Panc1 (cell line): ENCODE measurements around the gene EIF1. TPM values are rescaled to one million over a fixed set of nuclear protein-coding genes. Genes with fewer than 3 reads are reported as not detected.

Experiments used
- ATAC-seq: fragments of 200-7000 bp; cut with Tn5 transposase; 2 replicates; pipeline ENCODE4 v1.9.1; 2020; ENCODE audit warnings: mild to moderate bottlenecking, moderate library complexity
- BruUV-seq: library from RNA; stranded (reverse); fragments of 400-500 nt; replicated peaks from 2 replicates; lab custom pipeline; 2021; lab: Mats Ljungman, UMichigan
- CTCF ChIA-PET: fragments of 300-600 bp; sonication (Branson Sonifier 250); formaldehyde crosslinking; loops from one replicate; lab custom pipeline; 2022; ENCODE audit warnings: antibody characterized with exemption; lab: Charles Lee
- POLR2A ChIA-PET: fragments of 300-600 bp; sonication (Branson Sonifier 250); formaldehyde crosslinking; loops from one replicate; lab custom pipeline; 2022; ENCODE audit warnings: antibody characterized with exemption; lab: Charles Lee
- DNase-seq: peaks from one replicate; pipeline ENCODE4 v3.0.0-alpha.2; 2010; ENCODE audit warnings: low read depth, low spot score
- H3K27ac ChIP-seq: 2 replicates; pipeline ENCODE4 v1.5.1; 2011; ENCODE audit warnings: mild to moderate bottlenecking, low read length, inconsistent platforms
- H3K27me3 ChIP-seq: fragments of 200-500 bp; sonication (Bioruptor generic); 2 replicates; pipeline ENCODE4 v1.6.0; 2014; ENCODE audit warnings: low read length, inconsistent platforms; ENCODE audit not compliant: control insufficient read depth, insufficient read depth
- H3K36me3 ChIP-seq: fragments of 200-500 bp; sonication (Bioruptor generic); 2 replicates; pipeline ENCODE4 v1.5.1; 2014; ENCODE audit warnings: inconsistent platforms, mild to moderate bottlenecking, low read length, moderate library complexity; ENCODE audit not compliant: control insufficient read depth, insufficient read depth
- H3K4me1 ChIP-seq: 2 replicates; pipeline ENCODE4 v1.5.1; 2011; ENCODE audit warnings: inconsistent platforms, mild to moderate bottlenecking, low read length, moderate library complexity; ENCODE audit not compliant: control insufficient read depth, insufficient read depth
- H3K4me3 ChIP-seq, 2 experiments: 2 replicates each; pipeline ENCODE4 v1.5.1; 2011 to 2012; ENCODE audit warnings: low read depth in 2 of 2, low read length in 2 of 2, mild to moderate bottlenecking in 2 of 2, inconsistent platforms in 1 of 2, moderate library complexity in 1 of 2
- H3K9me3 ChIP-seq: fragments of 200-500 bp; sonication (Bioruptor generic); 2 replicates; pipeline ENCODE4 v1.5.1; 2014; ENCODE audit warnings: low read depth, mild to moderate bottlenecking, inconsistent platforms, low read length, moderate library complexity; ENCODE audit not compliant: control insufficient read depth, insufficient read depth
- POLR2AphosphoS5 ChIP-seq: IDR thresholded peaks from 2 replicates; pipeline ENCODE4 v1.6.1; 2012; ENCODE audit warnings: mild to moderate bottlenecking, low read depth, low read length, moderate library complexity
- SIN3A ChIP-seq: IDR thresholded peaks from 2 replicates; pipeline ENCODE4 v1.6.1; 2012; ENCODE audit warnings: low read depth, mild to moderate bottlenecking, low read length, moderate library complexity, borderline replicate concordance; ENCODE audit not compliant: insufficient read depth
- TCF7L2 ChIP-seq: IDR thresholded peaks from 2 replicates; pipeline ENCODE4 v1.6.1; 2011; ENCODE audit warnings: mild to moderate bottlenecking, low read depth, low read length, inconsistent platforms
- in situ Hi-C: cut with HindIII; loops from 2 replicates; pipeline ENCODE4 v1.10.0; 2016; ENCODE audit warnings: low sequenced_read_pairs, low pct_unique_long_range_greater_than_20kb
- intact Hi-C: fragments of 100-400 bp; cut with micrococcal nuclease; formaldehyde crosslinking; loops from one replicate; pipeline ENCODE4 v1.10.0; 2022; ENCODE audit not compliant: unreplicated experiment
- total RNA-seq: library from RNA; stranded (reverse); gene quantifications from one replicate; pipeline ENCODE4 v1.2.1, GENCODE V29; 2021; ENCODE audit not compliant: unreplicated experiment
- TF ChIP-seq, protein P1 (sequence below): fragments of 450-650 bp; IDR thresholded peaks from 2 replicates; pipeline ENCODE4 v1.5.1; 2017; ENCODE audit warnings: mild to moderate bottlenecking
- TF ChIP-seq, protein P2 (sequence below), 2 experiments: IDR thresholded peaks; 2 replicates each; pipeline ENCODE4 v1.6.1; 2011 to 2012; ENCODE audit warnings: low read depth in 2 of 2, control low read depth in 1 of 2, low read length in 1 of 2, mild to moderate bottlenecking in 1 of 2, moderate library complexity in 1 of 2; ENCODE audit not compliant: insufficient read depth in 1 of 2

Gene EIF1
- total RNA-seq, 1 experiment from 2014 or later = 747 TPM

DNA sequence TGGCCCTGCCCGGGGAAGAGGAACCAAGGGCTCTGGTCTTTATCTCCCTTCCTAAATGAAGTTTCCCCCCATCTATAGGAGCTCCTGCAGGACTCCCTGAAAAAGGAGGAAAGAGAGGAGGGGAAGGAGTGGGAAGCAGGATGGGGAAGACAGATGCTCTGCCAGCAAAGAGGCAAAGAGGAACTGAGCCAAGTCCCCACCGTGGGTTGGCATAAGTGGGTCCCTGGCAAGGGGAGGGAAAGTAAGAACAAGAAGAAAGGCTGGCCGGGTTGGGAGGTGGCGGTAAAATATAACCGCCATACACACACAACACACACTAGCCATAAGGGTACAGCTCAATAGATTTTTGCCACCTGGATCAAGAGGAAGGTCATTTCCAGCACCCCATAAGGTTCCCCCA, 6.1 kb upstream of the EIF1 start:
- ATAC-seq = no peak
- no peak for TF ChIP-seq POLR2AphosphoS5
- TF ChIP-seq, protein P1, sequence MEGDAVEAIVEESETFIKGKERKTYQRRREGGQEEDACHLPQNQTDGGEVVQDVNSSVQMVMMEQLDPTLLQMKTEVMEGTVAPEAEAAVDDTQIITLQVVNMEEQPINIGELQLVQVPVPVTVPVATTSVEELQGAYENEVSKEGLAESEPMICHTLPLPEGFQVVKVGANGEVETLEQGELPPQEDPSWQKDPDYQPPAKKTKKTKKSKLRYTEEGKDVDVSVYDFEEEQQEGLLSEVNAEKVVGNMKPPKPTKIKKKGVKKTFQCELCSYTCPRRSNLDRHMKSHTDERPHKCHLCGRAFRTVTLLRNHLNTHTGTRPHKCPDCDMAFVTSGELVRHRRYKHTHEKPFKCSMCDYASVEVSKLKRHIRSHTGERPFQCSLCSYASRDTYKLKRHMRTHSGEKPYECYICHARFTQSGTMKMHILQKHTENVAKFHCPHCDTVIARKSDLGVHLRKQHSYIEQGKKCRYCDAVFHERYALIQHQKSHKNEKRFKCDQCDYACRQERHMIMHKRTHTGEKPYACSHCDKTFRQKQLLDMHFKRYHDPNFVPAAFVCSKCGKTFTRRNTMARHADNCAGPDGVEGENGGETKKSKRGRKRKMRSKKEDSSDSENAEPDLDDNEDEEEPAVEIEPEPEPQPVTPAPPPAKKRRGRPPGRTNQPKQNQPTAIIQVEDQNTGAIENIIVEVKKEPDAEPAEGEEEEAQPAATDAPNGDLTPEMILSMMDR = no peak
- no peak for TF ChIP-seq SIN3A
- TF ChIP-seq, protein P2, sequence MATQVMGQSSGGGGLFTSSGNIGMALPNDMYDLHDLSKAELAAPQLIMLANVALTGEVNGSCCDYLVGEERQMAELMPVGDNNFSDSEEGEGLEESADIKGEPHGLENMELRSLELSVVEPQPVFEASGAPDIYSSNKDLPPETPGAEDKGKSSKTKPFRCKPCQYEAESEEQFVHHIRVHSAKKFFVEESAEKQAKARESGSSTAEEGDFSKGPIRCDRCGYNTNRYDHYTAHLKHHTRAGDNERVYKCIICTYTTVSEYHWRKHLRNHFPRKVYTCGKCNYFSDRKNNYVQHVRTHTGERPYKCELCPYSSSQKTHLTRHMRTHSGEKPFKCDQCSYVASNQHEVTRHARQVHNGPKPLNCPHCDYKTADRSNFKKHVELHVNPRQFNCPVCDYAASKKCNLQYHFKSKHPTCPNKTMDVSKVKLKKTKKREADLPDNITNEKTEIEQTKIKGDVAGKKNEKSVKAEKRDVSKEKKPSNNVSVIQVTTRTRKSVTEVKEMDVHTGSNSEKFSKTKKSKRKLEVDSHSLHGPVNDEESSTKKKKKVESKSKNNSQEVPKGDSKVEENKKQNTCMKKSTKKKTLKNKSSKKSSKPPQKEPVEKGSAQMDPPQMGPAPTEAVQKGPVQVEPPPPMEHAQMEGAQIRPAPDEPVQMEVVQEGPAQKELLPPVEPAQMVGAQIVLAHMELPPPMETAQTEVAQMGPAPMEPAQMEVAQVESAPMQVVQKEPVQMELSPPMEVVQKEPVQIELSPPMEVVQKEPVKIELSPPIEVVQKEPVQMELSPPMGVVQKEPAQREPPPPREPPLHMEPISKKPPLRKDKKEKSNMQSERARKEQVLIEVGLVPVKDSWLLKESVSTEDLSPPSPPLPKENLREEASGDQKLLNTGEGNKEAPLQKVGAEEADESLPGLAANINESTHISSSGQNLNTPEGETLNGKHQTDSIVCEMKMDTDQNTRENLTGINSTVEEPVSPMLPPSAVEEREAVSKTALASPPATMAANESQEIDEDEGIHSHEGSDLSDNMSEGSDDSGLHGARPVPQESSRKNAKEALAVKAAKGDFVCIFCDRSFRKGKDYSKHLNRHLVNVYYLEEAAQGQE (IDR thresholded peaks at IDR 0.05; ENCODE audit: insufficient read depth in 1 of 2, low read depth in 2 of 2, low read length in 1 of 2) = no peak
- no peak for TF ChIP-seq TCF7L2
- BruUV-seq = no TSS peak
- Histone ChIP-seq H3K27me3 (no peaks in the 10 kb centered on the region), H3K4me1 (peaks cover 6% of the 10 kb centered on the region), H3K9me3 (no peaks in the 10 kb centered on the region; the same call in 1 of the 2 replicates), H3K36me3 (no peaks in the 10 kb centered on the region), H3K4me3 (no peak overlapping the region), H3K27ac (no peak overlapping the region)
- in situ Hi-C loops (no loop called here), intact Hi-C loops (no loop called here)
- POLR2A ChIA-PET = no interaction called here
- no peak for DNase-seq
- CTCF ChIA-PET = no interaction called here

DNA sequence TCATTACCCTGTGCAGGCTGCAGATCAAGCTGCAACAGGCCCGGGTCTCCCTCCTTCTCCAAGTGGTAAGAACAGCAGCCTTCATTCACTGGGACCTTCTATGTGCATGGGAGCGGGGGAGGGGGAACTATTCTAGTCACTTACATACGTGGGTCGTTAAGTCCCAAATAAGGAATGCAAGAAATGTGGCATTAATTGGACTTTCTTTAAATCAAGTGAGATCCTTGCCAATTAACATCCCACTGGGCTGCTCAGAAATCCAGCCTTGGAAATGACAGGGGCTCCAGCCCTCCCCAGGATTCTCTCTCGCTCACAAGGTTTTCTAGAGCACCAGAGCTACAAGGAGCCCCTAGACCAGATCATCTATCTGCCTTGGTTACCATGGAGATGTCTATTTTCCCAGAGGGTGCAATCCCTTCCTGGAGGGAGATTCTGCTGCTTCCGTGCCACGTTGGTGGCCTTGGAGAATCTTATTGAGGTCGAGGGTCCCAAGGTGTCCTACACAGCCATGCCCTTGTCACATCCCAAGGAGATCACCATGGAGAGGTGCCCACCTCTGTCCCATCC, 5.2 kb upstream of the EIF1 start:
- Histone ChIP-seq H3K27me3 (no peaks in the 10 kb centered on the region), H3K4me3 (no peak overlapping the region), H3K9me3 (no peaks in the 10 kb centered on the region; the same call in 1 of the 2 replicates), H3K27ac (no peak overlapping the region), H3K4me1 (peaks cover 12% of the 10 kb centered on the region), H3K36me3 (no peaks in the 10 kb centered on the region)
- BruUV-seq = no TSS peak
- TF ChIP-seq, protein P1 = no peak
- TF ChIP-seq POLR2AphosphoS5 (no peak), SIN3A (no peak), TCF7L2 (no peak)
- TF ChIP-seq, protein P2 (IDR thresholded peaks at IDR 0.05; ENCODE audit: insufficient read depth in 1 of 2, low read depth in 2 of 2, low read length in 1 of 2) = no peak
- intact Hi-C loops = no loop called here
- ChIA-PET POLR2A (no interaction called here), CTCF (no interaction called here)
- ATAC-seq (no peak), DNase-seq (no peak)
- in situ Hi-C loops = no loop called here
